Endodermal cell (in vitro differentiated cells): ENCODE data around the gene DDX49. TPM values are rescaled to one million over a fixed set of nuclear protein-coding genes. Genes with fewer than 3 reads are reported as not detected.

Experiments
- DNase-seq: peaks from one replicate; pipeline ENCODE4 v3.0.0-alpha.2; 2017
- H3K27ac ChIP-seq: 2 replicates; pipeline ENCODE4 v1.5.1; 2013; ENCODE audit warnings: mild to moderate bottlenecking, low read depth, low read length, moderate library complexity
- H3K27me3 ChIP-seq: 2 replicates; pipeline ENCODE4 v1.6.1; 2013; ENCODE audit warnings: mild to moderate bottlenecking, low read length, moderate library complexity; ENCODE audit not compliant: insufficient read depth, control insufficient read depth, poor library complexity, severe bottlenecking
- H3K36me3 ChIP-seq: 2 replicates; pipeline ENCODE4 v1.7.0; 2013; ENCODE audit warnings: mild to moderate bottlenecking, low read length, moderate library complexity; ENCODE audit not compliant: control insufficient read depth, insufficient read depth
- H3K4me1 ChIP-seq: one replicate; pipeline ENCODE4 v1.7.0; 2013; ENCODE audit warnings: low read length; ENCODE audit not compliant: control insufficient read depth, insufficient read depth
- H3K4me3 ChIP-seq: 2 replicates; pipeline ENCODE4 v1.5.1; 2013; ENCODE audit warnings: mild to moderate bottlenecking, low read length, moderate library complexity
- H3K9ac ChIP-seq: 2 replicates; pipeline ENCODE4 v1.6.1; 2013; ENCODE audit warnings: mild to moderate bottlenecking, low read length, moderate library complexity; ENCODE audit not compliant: poor library complexity, severe bottlenecking; ENCODE audit errors: extremely low read depth
- H3K9me3 ChIP-seq: 2 replicates; pipeline ENCODE4 v1.6.1; 2013; ENCODE audit warnings: mild to moderate bottlenecking, low read length, moderate library complexity; ENCODE audit not compliant: control insufficient read depth
- H3K27ac Mint-ChIP-seq: 2 replicates; pipeline ENCODE4 v1.8.0; 2020; ENCODE audit warnings: mixed read lengths
- H3K27me3 Mint-ChIP-seq: 2 replicates; pipeline ENCODE4 v1.8.0; 2021; ENCODE audit warnings: mild to moderate bottlenecking, mixed read lengths; ENCODE audit not compliant: insufficient read depth
- H3K36me3 Mint-ChIP-seq: 2 replicates; pipeline ENCODE4 v1.8.0; 2020; ENCODE audit warnings: low read depth, mixed read lengths
- H3K4me1 Mint-ChIP-seq: 2 replicates; pipeline ENCODE4 v1.8.0; 2020; ENCODE audit warnings: mixed read lengths
- H3K4me3 Mint-ChIP-seq: 2 replicates; pipeline ENCODE4 v1.8.0; 2020; ENCODE audit warnings: mild to moderate bottlenecking, moderate library complexity, mixed read lengths
- H3K9me3 Mint-ChIP-seq: 2 replicates; pipeline ENCODE4 v1.8.0; 2020; ENCODE audit warnings: mild to moderate bottlenecking, mixed read lengths
- CTCF ChIP-seq: fragments of 200-600 bp; sonication (generic); conservative IDR thresholded peaks from 2 replicates; pipeline ENCODE4 v1.5.0; 2021; ENCODE audit warnings: antibody characterized with exemption, mild to moderate bottlenecking
- WGBS, 2 experiments: methylation state at CpG; one replicate each; pipeline versions ENCODE4 v1.1.5 to v1.1.7; 2013; ENCODE audit warnings: missing lambda C conversion rate in 2 of 2, mixed read lengths in 1 of 2; ENCODE audit not compliant: insufficient coverage in 1 of 2, insufficient read length in 1 of 2; 5-methylcytosine and 5-hydroxymethylcytosine counted together
- total RNA-seq, 2 donors: library from RNA; stranded (reverse); fragmentation: NEBNext Ultra II Directional in 1 of 2; extraction: Animal tissue kit (Norgen Biotek cat#: 25700) in 1 of 2; gene quantifications; 2 replicates in 1 of 2; 3 replicates in 1 of 2; pipeline ENCODE4 v1.2.1, GENCODE V29; 2021

Gene DDX49
- total RNA-seq, 2 donors from 2014 or later = 30.4 to 37.9 TPM

- Histone ChIP-seq H3K36me3 (no peaks in the 10 kb centered on the region), H3K27ac (no peak overlapping the region), H3K4me3 (no peak overlapping the region), H3K9me3 (no peaks in the 10 kb centered on the region), H3K9ac (no peak overlapping the region), H3K27me3 (no peaks in the 10 kb centered on the region), H3K4me1 (no peaks in the 10 kb centered on the region)
- Mint-ChIP-seq H3K4me1 (no peaks in the 10 kb centered on the region), H3K4me3 (no peak overlapping the region), H3K27me3 (peaks cover 42% of the 10 kb centered on the region), H3K9me3 (no peaks in the 10 kb centered on the region), H3K27ac (no peak overlapping the region), H3K36me3 (no peaks in the 10 kb centered on the region)
- DNase-seq = no peak
- TF ChIP-seq CTCF = no peak
Observed at GRCh38 chr19:18946335-18946734, 26.8 kb downstream of the DDX49 start.

GRCh38 chr19:18946918-18947317 lies 27.4 kb downstream of the DDX49 start:
- H3K27ac Mint-ChIP-seq = no peak overlapping the region
- H3K36me3 Mint-ChIP-seq = no peaks in the 10 kb centered on the region
- no peaks in the 10 kb centered on the region for H3K4me1 Mint-ChIP-seq
- Histone ChIP-seq H3K9ac (no peak overlapping the region), H3K27ac (no peak overlapping the region), H3K4me3 (no peak overlapping the region), H3K36me3 (no peaks in the 10 kb centered on the region), H3K9me3 (no peaks in the 10 kb centered on the region), H3K27me3 (no peaks in the 10 kb centered on the region), H3K4me1 (no peaks in the 10 kb centered on the region)
- no peak overlapping the region for H3K4me3 Mint-ChIP-seq
- WGBS, 2 experiments = 92 to 97% methylated on average over 12 to 14 of the region's 14 CpGs
- no peak for DNase-seq
- no peak for TF ChIP-seq CTCF
- H3K27me3 Mint-ChIP-seq = peaks cover 39% of the 10 kb centered on the region
- no peaks in the 10 kb centered on the region for H3K9me3 Mint-ChIP-seq

GRCh38 chr19:18948075-18948975 lies 28.8 kb downstream of the DDX49 start:
- Mint-ChIP-seq H3K9me3 (no peaks in the 10 kb centered on the region), H3K27ac (no peak overlapping the region), H3K4me1 (no peaks in the 10 kb centered on the region)

More at GRCh38 chr19:18948075-18948975, 28.8 kb downstream of the DDX49 start:
- no peaks in the 10 kb centered on the region for H3K36me3 Mint-ChIP-seq
- Histone ChIP-seq H3K9ac (no peak overlapping the region), H3K9me3 (no peaks in the 10 kb centered on the region), H3K27ac (no peak overlapping the region), H3K4me3 (no peak overlapping the region), H3K27me3 (no peaks in the 10 kb centered on the region), H3K36me3 (no peaks in the 10 kb centered on the region), H3K4me1 (no peaks in the 10 kb centered on the region)
- no peak for TF ChIP-seq CTCF
- H3K27me3 Mint-ChIP-seq = peaks cover 29% of the 10 kb centered on the region
- WGBS, 2 experiments = 87 to 91% methylated on average over 13 to 15 of the region's 15 CpGs
- DNase-seq = no peak
- no peak overlapping the region for H3K4me3 Mint-ChIP-seq
